HepG2 (cell line): ENCODE measurements around the gene PCED1B. TPM values are rescaled to one million over a fixed set of nuclear protein-coding genes. Genes with fewer than 3 reads are reported as not detected.
"Not testable (repeated sequence)": the region's sequence is repeated elsewhere in the genome, so short reads cannot be mapped to it uniquely, and the experiment has no call there.

Experiments used
- ATAC-seq: fragments of 200-7000 bp; cut with Tn5 transposase; 3 replicates; pipeline ENCODE4 v1.9.1; 2020; ENCODE audit warnings: mild to moderate bottlenecking, moderate library complexity
- BruUV-seq: library from RNA; stranded (reverse); fragments of 400-500 nt; replicated peaks from 2 replicates; lab custom pipeline; 2021; lab: Mats Ljungman, UMichigan
- CTCF ChIA-PET: fragments of 300-600 bp; formaldehyde crosslinking; extraction: SDS; loops from one replicate; lab custom pipeline; 2021; ENCODE audit warnings: low total read pairs, inconsistent platforms, low intra/inter-chr PET ratio; lab: Yijun Ruan, JAX
- POLR2A ChIA-PET: fragments of 350-600 bp; sonication (Branson Sonifier 250); formaldehyde crosslinking; loops from one replicate; lab custom pipeline; 2020; ENCODE audit warnings: antibody characterized with exemption, inconsistent platforms; lab: Yijun Ruan, JAX
- DNase-seq: peaks from one replicate; pipeline ENCODE4 v3.0.0-alpha.2; 2015; ENCODE audit warnings: low spot score
- FAIRE-seq: peaks from 3 replicates; lab custom pipeline; 2011; peaks lifted over from hg19 to GRCh38; lab: Jason Lieb, UNC
- H2AFZ ChIP-seq: one replicate; pipeline ENCODE4 v1.6.1; 2011; ENCODE audit warnings: low read length, inconsistent platforms
- H3K27ac ChIP-seq: fragments of 300-600 bp; 3 replicates; pipeline ENCODE4 v1.8.0; 2011; ENCODE audit warnings: mixed run types, mild to moderate bottlenecking, mixed read lengths, low read length, inconsistent platforms; ENCODE audit not compliant: insufficient read depth; ENCODE audit errors: extremely low read length
- H3K27me3 ChIP-seq, 2 experiments: fragments of 200-600 bp in 1 of 2; 2 replicates in 1 of 2; 3 replicates in 1 of 2; pipeline versions ENCODE4 v1.6.0 to v1.8.0; 2011; ENCODE audit warnings: low read length in 2 of 2, mild to moderate bottlenecking in 2 of 2, moderate library complexity in 2 of 2, inconsistent platforms in 1 of 2; ENCODE audit not compliant: insufficient read depth in 2 of 2, control insufficient read depth in 1 of 2
- H3K36me3 ChIP-seq, 2 experiments: fragments of 200-600 bp in 1 of 2; replicated peaks in 1 of 2; 2 replicates in 1 of 2; 3 replicates in 1 of 2; pipeline versions ENCODE4 v1.5.1 to v1.8.0; 2011; ENCODE audit warnings: low read length in 2 of 2, inconsistent platforms in 1 of 2; ENCODE audit not compliant: insufficient read depth in 2 of 2, control insufficient read depth in 1 of 2
- H3K4me1 ChIP-seq: 2 replicates; pipeline ENCODE4 v1.5.1; 2012; ENCODE audit warnings: low read length, inconsistent platforms; ENCODE audit not compliant: insufficient read depth
- H3K4me2 ChIP-seq: 2 replicates; pipeline ENCODE4 v1.6.0; 2011; ENCODE audit warnings: low read depth, low read length, inconsistent platforms
- H3K4me3 ChIP-seq, 3 experiments: fragments of 200-600 bp in 1 of 3; sonication (generic), shearing (Covaris generic) in 1 of 3; replicated peaks in 1 of 3; 2 replicates each; pipeline ENCODE4 v1.5.1; 2011 to 2016; ENCODE audit warnings: low read length in 3 of 3, inconsistent platforms in 2 of 3, low read depth in 2 of 3, mild to moderate bottlenecking in 2 of 3, control low read depth in 1 of 3, mixed read lengths in 1 of 3; ENCODE audit not compliant: insufficient read depth in 1 of 3
- H3K79me2 ChIP-seq: one replicate; pipeline ENCODE4 v1.6.1; 2011; ENCODE audit warnings: low read length, inconsistent platforms; ENCODE audit not compliant: insufficient read depth
- H3K9ac ChIP-seq: 2 replicates; pipeline ENCODE4 v1.6.0; 2011; ENCODE audit warnings: mild to moderate bottlenecking, low read depth, low read length, inconsistent platforms; ENCODE audit not compliant: insufficient read depth
- H3K9me3 ChIP-seq: 2 replicates; pipeline ENCODE4 v1.5.1; 2012; ENCODE audit warnings: mild to moderate bottlenecking, low read length
- H4K20me1 ChIP-seq: 2 replicates; pipeline ENCODE4 v1.6.0; 2011; ENCODE audit warnings: inconsistent platforms, mild to moderate bottlenecking, low read length, moderate library complexity; ENCODE audit not compliant: insufficient read depth
- RFXANK ChIP-seq: IDR thresholded peaks from 2 replicates; pipeline ENCODE4 v1.6.1; 2016
- YY1 ChIP-seq: IDR thresholded peaks from 2 replicates; pipeline ENCODE4 v1.6.1; 2011; ENCODE audit warnings: low read length, low read depth, moderate library complexity, mild to moderate bottlenecking; ENCODE audit not compliant: insufficient read depth, insufficient replicate concordance
- ZBTB3 ChIP-seq: sonication (generic); formaldehyde crosslinking; IDR thresholded peaks from 2 replicates; pipeline ENCODE4 v1.4.0; 2020; ENCODE audit warnings: low read depth, mild to moderate bottlenecking, moderate library complexity, missing genetic modification reagents, borderline replicate concordance
- WGBS: methylation state at CpG from one replicate; pipeline ENCODE4 v1.1.6; 2017; ENCODE audit warnings: low lambda C conversion rate; 5-methylcytosine and 5-hydroxymethylcytosine counted together
- in situ Hi-C: cut with HindIII; loops from 2 replicates; pipeline ENCODE4 v1.10.0; 2017; ENCODE audit warnings: low pct_unique_long_range_greater_than_20kb; ENCODE audit not compliant: extremely low pct_ligation_motif_present
- intact Hi-C: fragments of 100-400 bp; cut with micrococcal nuclease; formaldehyde crosslinking; loops from one replicate; pipeline ENCODE4 v1.10.0; 2022; ENCODE audit not compliant: unreplicated experiment
- polyA plus RNA-seq, 8 experiments: library from polyadenylated mRNA; depleted of rRNA in 3 of 8; stranded (reverse) in 7 of 8; unstranded in 1 of 8; fragments of >200 nt; fragmentation: Illumina TruSeq in 4 of 8; extraction: Trizol in 4 of 8; gene quantifications; 2 replicates each; pipeline versions ENCODE4 v1.2.1 to v1.2.3, GENCODE V29; 2011 to 2016; ENCODE audit warnings: low read depth in 4 of 8, missing spikeins in 1 of 8, mixed read lengths in 1 of 8; ENCODE audit not compliant: insufficient read depth in 1 of 8
- total RNA-seq, 5 experiments: library from RNA; depleted of rRNA; stranded (reverse); fragments of >200 nt; fragmentation: Illumina TruSeq; extraction: Trizol; gene quantifications; 2 replicates each; pipeline ENCODE4 v1.2.3, GENCODE V29; 2016; ENCODE audit warnings: low read depth in 1 of 5
- TF ChIP-seq, protein P1 (sequence below): IDR thresholded peaks from 2 replicates; pipeline ENCODE4 v1.6.1; 2012; ENCODE audit warnings: low read depth, low read length, improper control_type of control experiment
- TF ChIP-seq, protein P2 (sequence below): sonication (generic); formaldehyde crosslinking; IDR thresholded peaks from 2 replicates; pipeline ENCODE4 v1.4.0; 2020; ENCODE audit warnings: missing genetic modification reagents
- TF ChIP-seq, protein P3 (sequence below): sonication (generic); formaldehyde crosslinking; IDR thresholded peaks from one replicate; pipeline ENCODE4 v1.5.1; 2020; ENCODE audit warnings: mild to moderate bottlenecking, missing genetic modification reagents; ENCODE audit errors: not compliant biosample characterization

Gene PCED1B
- total and polyA plus RNA-seq, 2 of the 13 experiments (the other 11 are each of a cell fraction or from before 2014, with no cell fraction given), result 0.11 to 0.37 TPM

DNA sequence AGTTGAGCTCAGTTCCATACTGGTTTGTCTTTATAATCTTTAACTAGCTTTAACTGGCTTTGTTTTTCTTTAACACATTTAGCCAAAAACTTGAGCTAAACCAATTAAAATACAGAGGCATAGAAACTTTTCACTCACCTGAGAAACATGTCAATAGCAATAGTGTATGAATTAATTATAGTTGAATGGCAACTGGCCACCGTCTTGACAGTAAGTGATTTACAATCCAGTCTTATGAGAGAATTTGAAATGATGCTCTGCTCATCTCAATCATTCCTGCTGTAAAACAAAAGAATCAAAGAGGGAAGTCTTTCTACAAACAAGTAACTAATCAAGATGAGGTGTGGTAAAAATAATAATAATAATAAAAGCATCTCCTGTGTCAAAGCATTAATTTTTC, 86.9 kb downstream of the PCED1B start (continued):
- TF ChIP-seq, protein P1, sequence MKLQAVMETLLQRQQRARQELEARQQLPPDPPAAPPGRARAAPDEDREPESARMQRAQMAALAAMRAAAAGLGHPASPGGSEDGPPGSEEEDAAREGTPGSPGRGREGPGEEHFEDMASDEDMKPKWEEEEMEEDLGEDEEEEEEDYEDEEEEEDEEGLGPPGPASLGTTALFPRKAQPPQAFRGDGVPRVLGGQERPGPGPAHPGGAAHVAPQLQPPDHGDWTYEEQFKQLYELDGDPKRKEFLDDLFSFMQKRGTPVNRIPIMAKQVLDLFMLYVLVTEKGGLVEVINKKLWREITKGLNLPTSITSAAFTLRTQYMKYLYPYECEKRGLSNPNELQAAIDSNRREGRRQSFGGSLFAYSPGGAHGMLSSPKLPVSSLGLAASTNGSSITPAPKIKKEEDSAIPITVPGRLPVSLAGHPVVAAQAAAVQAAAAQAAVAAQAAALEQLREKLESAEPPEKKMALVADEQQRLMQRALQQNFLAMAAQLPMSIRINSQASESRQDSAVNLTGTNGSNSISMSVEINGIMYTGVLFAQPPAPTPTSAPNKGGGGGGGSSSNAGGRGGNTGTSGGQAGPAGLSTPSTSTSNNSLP, result no peak
- no peak for TF ChIP-seq YY1
- TF ChIP-seq ZBTB3 (CRISPR knock-in tag), result no peak
- TF ChIP-seq, protein P2, sequence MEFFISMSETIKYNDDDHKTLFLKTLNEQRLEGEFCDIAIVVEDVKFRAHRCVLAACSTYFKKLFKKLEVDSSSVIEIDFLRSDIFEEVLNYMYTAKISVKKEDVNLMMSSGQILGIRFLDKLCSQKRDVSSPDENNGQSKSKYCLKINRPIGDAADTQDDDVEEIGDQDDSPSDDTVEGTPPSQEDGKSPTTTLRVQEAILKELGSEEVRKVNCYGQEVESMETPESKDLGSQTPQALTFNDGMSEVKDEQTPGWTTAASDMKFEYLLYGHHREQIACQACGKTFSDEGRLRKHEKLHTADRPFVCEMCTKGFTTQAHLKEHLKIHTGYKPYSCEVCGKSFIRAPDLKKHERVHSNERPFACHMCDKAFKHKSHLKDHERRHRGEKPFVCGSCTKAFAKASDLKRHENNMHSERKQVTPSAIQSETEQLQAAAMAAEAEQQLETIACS (CRISPR knock-in tag), result no peak
- TF ChIP-seq, protein P3, sequence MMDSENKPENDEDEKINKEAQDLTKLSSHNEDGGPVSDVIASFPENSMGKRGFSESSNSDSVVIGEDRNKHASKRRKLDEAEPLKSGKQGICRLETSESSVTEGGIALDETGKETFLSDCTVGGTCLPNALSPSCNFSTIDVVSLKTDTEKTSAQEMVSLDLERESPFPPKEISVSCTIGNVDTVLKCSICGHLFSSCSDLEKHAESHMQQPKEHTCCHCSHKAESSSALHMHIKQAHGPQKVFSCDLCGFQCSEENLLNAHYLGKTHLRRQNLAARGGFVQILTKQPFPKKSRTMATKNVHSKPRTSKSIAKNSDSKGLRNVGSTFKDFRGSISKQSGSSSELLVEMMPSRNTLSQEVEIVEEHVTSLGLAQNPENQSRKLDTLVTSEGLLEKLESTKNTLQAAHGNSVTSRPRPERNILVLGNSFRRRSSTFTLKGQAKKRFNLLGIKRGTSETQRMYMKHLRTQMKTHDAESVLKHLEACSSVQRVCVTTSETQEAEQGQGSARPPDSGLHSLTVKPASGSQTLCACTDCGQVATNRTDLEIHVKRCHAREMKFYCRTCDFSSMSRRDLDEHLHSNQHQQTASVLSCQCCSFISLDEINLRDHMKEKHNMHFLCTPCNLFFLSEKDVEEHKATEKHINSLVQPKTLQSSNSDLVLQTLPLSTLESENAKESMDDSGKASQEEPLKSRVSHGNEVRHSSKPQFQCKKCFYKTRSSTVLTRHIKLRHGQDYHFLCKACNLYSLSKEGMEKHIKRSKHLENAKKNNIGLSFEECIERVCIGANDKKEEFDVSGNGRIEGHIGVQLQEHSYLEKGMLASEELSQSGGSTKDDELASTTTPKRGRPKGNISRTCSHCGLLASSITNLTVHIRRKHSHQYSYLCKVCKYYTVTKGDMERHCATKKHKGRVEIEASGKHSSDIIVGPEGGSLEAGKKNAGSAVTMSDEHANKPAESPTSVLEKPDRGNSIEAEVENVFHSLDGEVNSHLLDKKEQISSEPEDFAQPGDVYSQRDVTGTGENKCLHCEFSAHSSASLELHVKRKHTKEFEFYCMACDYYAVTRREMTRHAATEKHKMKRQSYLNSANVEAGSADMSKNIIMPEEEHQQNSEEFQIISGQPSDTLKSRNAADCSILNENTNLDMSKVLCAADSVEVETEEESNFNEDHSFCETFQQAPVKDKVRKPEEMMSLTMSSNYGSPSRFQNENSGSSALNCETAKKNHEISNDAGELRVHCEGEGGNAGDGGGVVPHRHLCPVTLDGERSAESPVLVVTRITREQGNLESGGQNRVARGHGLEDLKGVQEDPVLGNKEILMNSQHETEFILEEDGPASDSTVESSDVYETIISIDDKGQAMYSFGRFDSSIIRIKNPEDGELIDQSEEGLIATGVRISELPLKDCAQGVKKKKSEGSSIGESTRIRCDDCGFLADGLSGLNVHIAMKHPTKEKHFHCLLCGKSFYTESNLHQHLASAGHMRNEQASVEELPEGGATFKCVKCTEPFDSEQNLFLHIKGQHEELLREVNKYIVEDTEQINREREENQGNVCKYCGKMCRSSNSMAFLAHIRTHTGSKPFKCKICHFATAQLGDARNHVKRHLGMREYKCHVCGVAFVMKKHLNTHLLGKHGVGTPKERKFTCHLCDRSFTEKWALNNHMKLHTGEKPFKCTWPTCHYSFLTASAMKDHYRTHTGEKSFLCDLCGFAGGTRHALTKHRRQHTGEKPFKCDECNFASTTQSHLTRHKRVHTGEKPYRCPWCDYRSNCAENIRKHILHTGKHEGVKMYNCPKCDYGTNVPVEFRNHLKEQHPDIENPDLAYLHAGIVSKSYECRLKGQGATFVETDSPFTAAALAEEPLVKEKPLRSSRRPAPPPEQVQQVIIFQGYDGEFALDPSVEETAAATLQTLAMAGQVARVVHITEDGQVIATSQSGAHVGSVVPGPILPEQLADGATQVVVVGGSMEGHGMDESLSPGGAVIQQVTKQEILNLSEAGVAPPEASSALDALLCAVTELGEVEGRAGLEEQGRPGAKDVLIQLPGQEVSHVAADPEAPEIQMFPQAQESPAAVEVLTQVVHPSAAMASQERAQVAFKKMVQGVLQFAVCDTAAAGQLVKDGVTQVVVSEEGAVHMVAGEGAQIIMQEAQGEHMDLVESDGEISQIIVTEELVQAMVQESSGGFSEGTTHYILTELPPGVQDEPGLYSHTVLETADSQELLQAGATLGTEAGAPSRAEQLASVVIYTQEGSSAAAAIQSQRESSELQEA (CRISPR knock-in tag), result no peak
- TF ChIP-seq RFXANK (CRISPR knock-in tag), result no peak

DNA sequence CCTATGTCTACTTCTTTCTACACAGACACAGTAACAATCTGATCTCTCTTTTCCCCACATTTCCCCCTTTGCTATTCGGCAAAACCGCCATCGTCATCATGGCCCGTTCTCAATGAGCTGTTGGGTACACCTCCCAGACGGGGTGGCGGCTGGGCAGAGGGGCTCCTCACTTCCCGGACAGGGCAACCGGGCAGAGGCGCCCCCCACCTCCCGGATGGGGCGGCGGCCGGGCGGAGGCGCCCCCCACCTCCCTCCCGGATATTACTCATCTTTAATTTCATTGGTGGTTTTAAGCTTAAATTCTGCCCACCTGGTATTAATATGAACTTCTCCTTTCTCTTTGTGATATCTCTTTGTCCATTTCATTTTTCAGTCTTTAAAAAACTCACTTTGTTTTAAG, 90.9 kb downstream of the PCED1B start:
- CTCF ChIA-PET, ATAC-seq: not testable (repeated sequence)

More for the DNA sequence above, 90.9 kb downstream of the PCED1B start:
- H3K4me2 ChIP-seq, H3K9me3 ChIP-seq, H4K20me1 ChIP-seq, H3K9ac ChIP-seq, H3K27me3 ChIP-seq, BruUV-seq, H3K36me3 ChIP-seq, H3K4me3 ChIP-seq, H3K27ac ChIP-seq, H3K4me1 ChIP-seq, POLR2A ChIA-PET, DNase-seq, H2AFZ ChIP-seq, FAIRE-seq, intact Hi-C loops, H3K79me2 ChIP-seq, in situ Hi-C loops: not testable (repeated sequence)
- WGBS, result 59% methylated on average over 16 of the region's 16 CpGs
